HepG2 (cell line): ENCODE data around the gene NEK6. TPM values are rescaled to one million over a fixed set of nuclear protein-coding genes. Genes with fewer than 3 reads are reported as not detected.
A peak's percentile ranks its signal among the peaks of the same experiment; 100 is the strongest.

ENCODE experiments used
- ARID4A ChIP-seq: sonication (generic); formaldehyde crosslinking; IDR thresholded peaks from 2 replicates; pipeline ENCODE4 v1.5.0; 2020; ENCODE audit warnings: mild to moderate bottlenecking, missing genetic modification reagents, borderline replicate concordance
- CREBL2 ChIP-seq: sonication (generic); formaldehyde crosslinking; IDR thresholded peaks from 2 replicates; pipeline ENCODE4 v1.8.1; 2023; ENCODE audit warnings: missing genetic modification reagents, mild to moderate bottlenecking, borderline replicate concordance
- IRF1 ChIP-seq: sonication (generic); formaldehyde crosslinking; IDR thresholded peaks from 2 replicates; pipeline ENCODE4 v1.4.0; 2020; ENCODE audit warnings: low read depth, mild to moderate bottlenecking, missing genetic modification reagents
- KAT7 ChIP-seq: IDR thresholded peaks from 2 replicates; pipeline ENCODE4 v1.6.1; 2018; ENCODE audit warnings: borderline replicate concordance, missing compliant biosample characterization
- MZF1 ChIP-seq: sonication (generic); formaldehyde crosslinking; IDR thresholded peaks from 2 replicates; pipeline ENCODE4 v1.8.1; 2023; ENCODE audit warnings: mild to moderate bottlenecking, missing genetic modification reagents, borderline replicate concordance
- SRSF9 ChIP-seq: fragments of 200-400 bp; formaldehyde crosslinking; IDR thresholded peaks from 2 replicates; pipeline ENCODE4 v1.6.1; 2018; ENCODE audit warnings: borderline replicate concordance, mild to moderate bottlenecking, low read depth, low read length; ENCODE audit not compliant: insufficient read depth, poor library complexity, severe bottlenecking
- TRIM22 ChIP-seq: fragments of 450-650 bp; IDR thresholded peaks from 2 replicates; pipeline ENCODE4 v1.6.1; 2017
- ZFP82 ChIP-seq: sonication (generic); formaldehyde crosslinking; IDR thresholded peaks from 2 replicates; pipeline ENCODE4 v1.5.1; 2020; ENCODE audit warnings: mild to moderate bottlenecking, missing genetic modification reagents, borderline replicate concordance
- ZGPAT ChIP-seq: IDR thresholded peaks from 2 replicates; pipeline ENCODE4 v1.6.1; 2016; ENCODE audit warnings: mild to moderate bottlenecking
- polyA plus RNA-seq, 8 experiments: library from polyadenylated mRNA; depleted of rRNA in 3 of 8; stranded (reverse) in 7 of 8; unstranded in 1 of 8; fragments of >200 nt; fragmentation: Illumina TruSeq in 4 of 8; extraction: Trizol in 4 of 8; gene quantifications; 2 replicates each; pipeline versions ENCODE4 v1.2.1 to v1.2.3, GENCODE V29; 2011 to 2016; ENCODE audit warnings: low read depth in 4 of 8, missing spikeins in 1 of 8, mixed read lengths in 1 of 8; ENCODE audit not compliant: insufficient read depth in 1 of 8
- total RNA-seq, 5 experiments: library from RNA; depleted of rRNA; stranded (reverse); fragments of >200 nt; fragmentation: Illumina TruSeq; extraction: Trizol; gene quantifications; 2 replicates each; pipeline ENCODE4 v1.2.3, GENCODE V29; 2016; ENCODE audit warnings: low read depth in 1 of 5
- TF ChIP-seq, protein P1 (sequence below): sonication (generic); formaldehyde crosslinking; IDR thresholded peaks from 2 replicates; pipeline ENCODE4 v1.8.1; 2023; ENCODE audit warnings: mild to moderate bottlenecking, inconsistent platforms, moderate library complexity, missing genetic modification reagents, borderline replicate concordance
- TF ChIP-seq, protein P2 (sequence below): IDR thresholded peaks from 2 replicates; pipeline ENCODE4 v1.6.1; 2018; ENCODE audit warnings: missing genetic modification reagents
- TF ChIP-seq, protein P3 (sequence below), 2 experiments: IDR thresholded peaks; 2 replicates each; pipeline ENCODE4 v1.6.1; 2011 to 2012; ENCODE audit warnings: low read length in 2 of 2, borderline replicate concordance in 1 of 2, low read depth in 1 of 2, mild to moderate bottlenecking in 1 of 2, moderate library complexity in 1 of 2

The NEK6 gene
- total and polyA plus RNA-seq, 2 of the 13 experiments (the other 11 are each of a cell fraction or from before 2014, with no cell fraction given), result 30.4 to 119 TPM

- TF ChIP-seq, protein P1, sequence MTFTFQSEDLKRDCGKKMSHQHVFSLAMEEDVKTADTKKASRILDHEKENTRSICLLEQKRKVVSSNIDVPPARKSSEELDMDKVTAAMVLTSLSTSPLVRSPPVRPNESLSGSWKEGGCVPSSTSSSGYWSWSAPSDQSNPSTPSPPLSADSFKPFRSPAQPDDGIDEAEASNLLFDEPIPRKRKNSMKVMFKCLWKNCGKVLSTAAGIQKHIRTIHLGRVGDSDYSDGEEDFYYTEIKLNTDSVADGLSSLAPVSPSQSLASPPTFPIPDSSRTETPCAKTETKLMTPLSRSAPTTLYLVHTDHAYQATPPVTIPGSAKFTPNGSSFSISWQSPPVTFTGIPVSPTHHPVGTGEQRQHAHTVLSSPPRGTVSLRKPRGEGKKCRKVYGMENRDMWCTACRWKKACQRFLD (CRISPR knock-in tag), result no peak
- no peak for TF ChIP-seq SRSF9
- TF ChIP-seq ZGPAT (CRISPR knock-in tag), result no peak
- peak; percentile 75; the same call in 1 of the 2 replicates for TF ChIP-seq ARID4A (CRISPR knock-in tag)
- TF ChIP-seq CREBL2, result no peak
- TF ChIP-seq KAT7, result peak; percentile 43; the same call in 1 of the 2 replicates
- TF ChIP-seq, protein P2, sequence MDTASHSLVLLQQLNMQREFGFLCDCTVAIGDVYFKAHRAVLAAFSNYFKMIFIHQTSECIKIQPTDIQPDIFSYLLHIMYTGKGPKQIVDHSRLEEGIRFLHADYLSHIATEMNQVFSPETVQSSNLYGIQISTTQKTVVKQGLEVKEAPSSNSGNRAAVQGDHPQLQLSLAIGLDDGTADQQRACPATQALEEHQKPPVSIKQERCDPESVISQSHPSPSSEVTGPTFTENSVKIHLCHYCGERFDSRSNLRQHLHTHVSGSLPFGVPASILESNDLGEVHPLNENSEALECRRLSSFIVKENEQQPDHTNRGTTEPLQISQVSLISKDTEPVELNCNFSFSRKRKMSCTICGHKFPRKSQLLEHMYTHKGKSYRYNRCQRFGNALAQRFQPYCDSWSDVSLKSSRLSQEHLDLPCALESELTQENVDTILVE, result no peak
- TF ChIP-seq TRIM22, result no peak
- no peak for TF ChIP-seq IRF1
- no peak for TF ChIP-seq MZF1
- TF ChIP-seq, protein P3, sequence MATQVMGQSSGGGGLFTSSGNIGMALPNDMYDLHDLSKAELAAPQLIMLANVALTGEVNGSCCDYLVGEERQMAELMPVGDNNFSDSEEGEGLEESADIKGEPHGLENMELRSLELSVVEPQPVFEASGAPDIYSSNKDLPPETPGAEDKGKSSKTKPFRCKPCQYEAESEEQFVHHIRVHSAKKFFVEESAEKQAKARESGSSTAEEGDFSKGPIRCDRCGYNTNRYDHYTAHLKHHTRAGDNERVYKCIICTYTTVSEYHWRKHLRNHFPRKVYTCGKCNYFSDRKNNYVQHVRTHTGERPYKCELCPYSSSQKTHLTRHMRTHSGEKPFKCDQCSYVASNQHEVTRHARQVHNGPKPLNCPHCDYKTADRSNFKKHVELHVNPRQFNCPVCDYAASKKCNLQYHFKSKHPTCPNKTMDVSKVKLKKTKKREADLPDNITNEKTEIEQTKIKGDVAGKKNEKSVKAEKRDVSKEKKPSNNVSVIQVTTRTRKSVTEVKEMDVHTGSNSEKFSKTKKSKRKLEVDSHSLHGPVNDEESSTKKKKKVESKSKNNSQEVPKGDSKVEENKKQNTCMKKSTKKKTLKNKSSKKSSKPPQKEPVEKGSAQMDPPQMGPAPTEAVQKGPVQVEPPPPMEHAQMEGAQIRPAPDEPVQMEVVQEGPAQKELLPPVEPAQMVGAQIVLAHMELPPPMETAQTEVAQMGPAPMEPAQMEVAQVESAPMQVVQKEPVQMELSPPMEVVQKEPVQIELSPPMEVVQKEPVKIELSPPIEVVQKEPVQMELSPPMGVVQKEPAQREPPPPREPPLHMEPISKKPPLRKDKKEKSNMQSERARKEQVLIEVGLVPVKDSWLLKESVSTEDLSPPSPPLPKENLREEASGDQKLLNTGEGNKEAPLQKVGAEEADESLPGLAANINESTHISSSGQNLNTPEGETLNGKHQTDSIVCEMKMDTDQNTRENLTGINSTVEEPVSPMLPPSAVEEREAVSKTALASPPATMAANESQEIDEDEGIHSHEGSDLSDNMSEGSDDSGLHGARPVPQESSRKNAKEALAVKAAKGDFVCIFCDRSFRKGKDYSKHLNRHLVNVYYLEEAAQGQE (IDR thresholded peaks at IDR 0.05; ENCODE audit: borderline replicate concordance in 1 of 2, low read depth in 1 of 2, low read length in 2 of 2), result no peak
- no peak for TF ChIP-seq ZFP82 (CRISPR knock-in tag)
Measured at GRCh38 chr9:124263800-124264426, 6.2 kb downstream of the NEK6 start (continued).
